ENCODE results near the gene MUC7. TPM values are rescaled to one million over a fixed set of nuclear protein-coding genes. Genes with fewer than 3 reads are reported as not detected.
"Not testable (repeated sequence)": the region's sequence is repeated elsewhere in the genome, so short reads cannot be mapped to it uniquely, and the experiment has no call there.

Gene MUC7
- total RNA-seq = not detected in 2 replicates

DNA sequence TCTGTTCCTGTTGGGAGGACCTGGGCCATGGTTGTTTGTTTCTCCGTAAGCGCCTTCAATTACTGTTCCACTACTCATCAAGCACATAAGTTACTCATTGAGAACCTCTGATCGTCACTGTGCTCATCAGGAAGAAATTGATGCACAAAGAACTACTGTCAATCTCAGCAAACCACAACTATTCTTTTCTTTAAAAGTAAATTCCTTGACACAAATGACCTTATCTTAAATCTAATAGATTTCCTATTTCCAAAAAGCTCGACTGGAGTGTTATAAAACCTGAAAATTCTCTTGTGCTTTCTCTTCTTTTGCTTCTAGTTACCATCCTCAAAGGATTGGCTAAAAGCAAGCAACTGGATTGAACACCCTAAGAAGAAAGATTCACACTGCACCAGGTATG lies at the start of gene MUC7:
MUC7 (plus strand) TSS at position 301 of the 400 bp plus-strand sequence. CDS start 1,825 bp downstream, outside the sequence.
- H3K4me3 Mint-ChIP-seq (ENCODE audit: low read depth) = no peak within 1 kb of the TSS
- no peaks in the 10 kb centered on the region for H3K4me1 Mint-ChIP-seq (ENCODE audit: low read depth)
- intact Hi-C loops (cut with micrococcal nuclease) = no loop called here
- DNase-seq (ENCODE audit: low spot score) = no peak
- no peaks in the 10 kb centered on the region for H3K27me3 Mint-ChIP-seq (ENCODE audit: low read depth)
- H3K9me3 Mint-ChIP-seq = no peaks in the 10 kb centered on the region
- no peak within 1 kb of the TSS for H3K27ac Mint-ChIP-seq
- H3K36me3 Mint-ChIP-seq (ENCODE audit: low read depth) = no peaks in the 10 kb centered on the region

DNA sequence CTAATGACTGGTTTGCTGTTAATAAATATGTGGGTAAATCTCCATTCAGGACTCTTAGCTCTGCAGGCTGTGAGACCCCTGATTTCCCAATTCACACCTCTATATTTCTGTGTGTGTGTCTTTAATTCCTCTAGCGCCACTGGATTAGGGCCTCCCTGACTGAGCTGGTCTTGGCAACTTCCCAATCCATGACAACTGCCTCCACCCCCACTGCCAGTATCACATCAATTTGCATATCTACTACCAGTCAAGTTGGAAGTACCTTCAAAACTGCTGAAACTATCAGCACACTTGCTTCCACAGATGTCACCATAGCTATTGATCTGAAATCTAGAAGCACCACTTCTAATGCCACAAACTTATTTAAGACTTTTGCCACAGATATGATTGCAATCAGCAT lies 46.7 kb upstream of the MUC7 start:
- intact Hi-C loops (cut with micrococcal nuclease) = no loop called here
- Mint-ChIP-seq H3K27me3 (ENCODE audit: low read depth) (no peaks in the 10 kb centered on the region), H3K4me3 (ENCODE audit: low read depth) (no peak overlapping the region), H3K4me1 (ENCODE audit: low read depth) (no peaks in the 10 kb centered on the region), H3K27ac (no peak overlapping the region), H3K36me3 (ENCODE audit: low read depth) (no peaks in the 10 kb centered on the region), H3K9me3 (no peaks in the 10 kb centered on the region)
- DNase-seq (ENCODE audit: low spot score) = no peak

DNA sequence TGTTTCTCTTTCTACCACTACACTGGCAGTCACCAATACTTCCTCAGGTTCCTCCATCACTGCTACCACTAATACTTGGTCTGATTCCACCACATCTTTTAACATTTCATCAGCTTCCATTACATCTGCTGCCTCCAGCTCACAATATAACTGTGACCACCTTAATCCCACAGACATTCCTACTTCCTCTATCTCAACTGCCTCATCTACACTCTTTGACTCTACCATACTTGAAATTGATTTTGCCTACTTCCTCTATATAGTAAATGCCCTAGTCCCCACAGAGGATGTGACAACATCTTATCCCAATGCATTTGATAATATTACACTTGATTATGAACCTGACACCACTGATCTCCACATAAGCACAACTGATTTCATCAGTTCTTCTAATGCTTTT lies 45.2 kb upstream of the MUC7 start:
- no peaks in the 10 kb centered on the region for H3K27me3 Mint-ChIP-seq (ENCODE audit: low read depth)
- intact Hi-C loops (cut with micrococcal nuclease) = no loop called here
- no peak overlapping the region for H3K4me3 Mint-ChIP-seq (ENCODE audit: low read depth)
- H3K36me3 Mint-ChIP-seq (ENCODE audit: low read depth) = no peaks in the 10 kb centered on the region
- no peaks in the 10 kb centered on the region for H3K9me3 Mint-ChIP-seq
- no peaks in the 10 kb centered on the region for H3K4me1 Mint-ChIP-seq (ENCODE audit: low read depth)
- DNase-seq (ENCODE audit: low spot score) = no peak
- H3K27ac Mint-ChIP-seq = no peak overlapping the region

DNA sequence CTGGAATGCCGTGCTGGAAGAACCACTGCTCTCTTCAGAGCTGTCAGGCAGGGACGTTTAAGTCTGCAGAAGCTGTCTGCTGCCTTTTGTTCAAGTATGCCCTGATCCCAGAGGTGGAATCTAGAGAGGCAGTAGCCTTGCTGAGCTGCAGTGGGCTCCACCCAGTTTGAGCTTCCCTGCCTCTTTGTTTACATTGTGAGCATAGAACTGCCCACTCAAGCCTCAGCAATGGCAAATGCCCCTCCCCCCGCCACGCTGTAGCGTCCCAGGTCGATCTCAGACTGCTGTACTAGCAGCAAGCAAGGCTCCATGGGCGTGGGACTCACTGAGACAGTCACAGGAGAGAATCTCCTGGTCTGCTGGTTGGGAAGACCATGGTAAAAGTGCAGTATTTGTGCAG lies 34.8 kb upstream of the MUC7 start:
- Mint-ChIP-seq H3K9me3 (peaks cover 3% of the 10 kb centered on the region), H3K36me3 (ENCODE audit: low read depth) (no peaks in the 10 kb centered on the region), H3K27ac (no peak overlapping the region), H3K4me3 (ENCODE audit: low read depth) (no peak overlapping the region), H3K4me1 (ENCODE audit: low read depth) (no peaks in the 10 kb centered on the region), H3K27me3 (ENCODE audit: low read depth) (no peaks in the 10 kb centered on the region)
- DNase-seq (ENCODE audit: low spot score) = no peak
- intact Hi-C loops (cut with micrococcal nuclease) = no loop called here

DNA sequence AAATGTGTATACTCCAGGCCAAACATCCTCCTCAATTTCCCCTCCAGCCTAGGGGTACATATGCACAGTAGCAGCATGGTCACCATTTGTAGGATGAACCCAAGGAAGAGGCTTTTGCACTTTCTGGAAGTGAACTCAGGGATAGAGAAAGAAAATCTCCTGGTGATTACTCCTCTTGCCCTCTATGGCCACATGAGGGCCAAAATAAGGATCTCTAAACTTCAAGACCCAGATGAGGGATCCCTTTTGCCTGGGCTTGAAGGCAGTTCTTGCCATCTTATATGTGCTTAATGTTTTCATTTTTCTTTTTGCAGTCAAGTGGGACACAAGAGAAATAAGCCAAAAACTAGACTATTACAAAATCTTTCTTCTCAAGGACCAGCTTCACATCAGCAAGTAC lies 29.5 kb upstream of the MUC7 start:
- no peak for DNase-seq (ENCODE audit: low spot score)
- Mint-ChIP-seq H3K4me3 (ENCODE audit: low read depth) (no peak overlapping the region), H3K36me3 (ENCODE audit: low read depth) (no peaks in the 10 kb centered on the region), H3K4me1 (ENCODE audit: low read depth) (no peaks in the 10 kb centered on the region), H3K27me3 (ENCODE audit: low read depth) (no peaks in the 10 kb centered on the region), H3K9me3 (no peaks in the 10 kb centered on the region), H3K27ac (no peak overlapping the region)
- intact Hi-C loops (cut with micrococcal nuclease) = no loop called here

DNA sequence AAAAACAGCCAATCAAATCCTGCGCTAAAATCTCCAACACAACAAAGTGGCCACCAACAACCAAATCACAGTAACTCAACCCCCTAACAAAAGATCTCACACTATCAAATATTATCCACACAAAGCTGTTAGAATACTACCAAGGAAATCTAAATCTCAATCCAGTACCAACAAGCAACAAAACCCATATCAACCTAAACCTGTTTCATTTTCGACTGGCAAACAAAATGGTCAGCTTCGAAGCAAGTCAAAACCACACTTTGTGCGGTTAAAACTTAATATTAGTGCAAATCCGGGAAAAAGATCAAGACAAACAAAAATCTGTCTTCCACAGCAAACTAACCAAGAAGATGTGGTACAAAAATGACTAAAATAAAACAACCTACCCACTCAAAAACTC lies 28.7 kb upstream of the MUC7 start:
- DNase-seq (ENCODE audit: low spot score) = no peak
- intact Hi-C loops (cut with micrococcal nuclease) = no loop called here
- Mint-ChIP-seq H3K27ac (no peak overlapping the region), H3K4me1 (ENCODE audit: low read depth) (no peaks in the 10 kb centered on the region), H3K36me3 (ENCODE audit: low read depth) (no peaks in the 10 kb centered on the region), H3K4me3 (ENCODE audit: low read depth) (no peak overlapping the region), H3K27me3 (ENCODE audit: low read depth) (no peaks in the 10 kb centered on the region), H3K9me3 (no peaks in the 10 kb centered on the region)

DNA sequence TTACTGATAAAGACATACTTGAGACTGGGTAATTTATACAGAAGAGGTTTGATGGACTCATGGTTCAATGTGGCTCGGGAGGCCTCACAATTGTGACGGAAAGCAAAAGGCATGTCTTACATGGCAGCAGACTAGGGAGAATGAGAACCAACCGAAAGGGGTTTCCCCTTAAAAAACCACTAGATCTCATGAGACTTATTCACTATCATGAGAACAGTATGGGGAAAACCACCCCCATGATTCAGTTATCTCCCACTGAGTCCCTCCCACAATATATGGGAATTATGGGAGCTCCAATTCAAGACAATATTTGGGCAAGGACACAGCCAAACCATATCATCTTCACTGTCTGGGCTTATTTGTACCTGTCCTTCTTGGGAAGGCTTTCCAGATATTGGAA lies 22.8 kb upstream of the MUC7 start:
- H3K9me3 Mint-ChIP-seq = no peaks in the 10 kb centered on the region
- no peaks in the 10 kb centered on the region for H3K4me1 Mint-ChIP-seq (ENCODE audit: low read depth)
- no peak for DNase-seq (ENCODE audit: low spot score)
- H3K27ac Mint-ChIP-seq = no peak overlapping the region
- intact Hi-C loops (cut with micrococcal nuclease) = no loop called here
- H3K27me3 Mint-ChIP-seq (ENCODE audit: low read depth) = no peaks in the 10 kb centered on the region
- no peak overlapping the region for H3K4me3 Mint-ChIP-seq (ENCODE audit: low read depth)
- no peaks in the 10 kb centered on the region for H3K36me3 Mint-ChIP-seq (ENCODE audit: low read depth)

DNA sequence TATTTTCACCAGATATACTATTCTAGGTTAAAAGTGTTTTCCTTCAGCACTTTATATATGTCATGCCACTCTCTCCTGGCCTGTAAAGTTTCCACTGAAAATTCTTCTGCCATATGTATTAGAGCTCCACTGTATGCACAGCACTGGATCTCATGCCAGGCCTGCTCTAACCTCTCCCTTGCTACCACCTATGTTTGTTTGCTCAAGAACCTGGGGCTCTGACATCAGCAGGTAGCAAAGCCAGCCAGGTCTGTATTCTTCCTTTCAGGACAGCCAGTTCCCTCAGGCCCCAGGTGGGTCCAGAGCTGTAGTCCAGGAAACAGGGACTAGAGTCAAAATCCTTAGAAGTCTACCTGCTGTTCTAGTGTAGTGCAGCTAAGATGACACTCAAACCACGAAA lies 19.1 kb upstream of the MUC7 start:
- H3K9me3 Mint-ChIP-seq = no peaks in the 10 kb centered on the region
- H3K4me1 Mint-ChIP-seq (ENCODE audit: low read depth) = no peaks in the 10 kb centered on the region
- no peaks in the 10 kb centered on the region for H3K27me3 Mint-ChIP-seq (ENCODE audit: low read depth)
- H3K27ac Mint-ChIP-seq = no peak overlapping the region
- no peak overlapping the region for H3K4me3 Mint-ChIP-seq (ENCODE audit: low read depth)
- intact Hi-C loops (cut with micrococcal nuclease) = no loop called here
- no peaks in the 10 kb centered on the region for H3K36me3 Mint-ChIP-seq (ENCODE audit: low read depth)
- DNase-seq (ENCODE audit: low spot score) = no peak

DNA sequence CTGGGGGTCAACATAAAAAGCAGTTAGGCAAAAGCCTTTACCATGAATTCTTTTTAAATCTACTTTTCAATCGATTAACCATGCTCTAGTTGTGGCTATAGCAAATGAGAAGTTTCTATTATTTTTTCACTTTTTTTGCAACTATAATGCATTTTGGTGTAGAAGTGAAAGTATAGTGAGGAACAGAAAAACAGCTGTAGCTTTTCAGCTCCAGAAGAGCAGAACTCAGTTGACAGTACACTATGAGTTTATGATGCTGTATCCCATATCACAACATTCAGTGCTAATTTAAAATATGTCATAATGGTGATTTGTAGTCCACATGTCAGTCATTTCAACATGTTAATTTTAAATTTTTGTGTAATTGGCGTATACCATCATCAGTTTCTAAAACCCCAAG lies 8.7 kb upstream of the MUC7 start:
- no peaks in the 10 kb centered on the region for H3K36me3 Mint-ChIP-seq (ENCODE audit: low read depth)
- no peak overlapping the region for H3K27ac Mint-ChIP-seq
- no peak overlapping the region for H3K4me3 Mint-ChIP-seq (ENCODE audit: low read depth)
- DNase-seq (ENCODE audit: low spot score) = no peak
- H3K27me3 Mint-ChIP-seq (ENCODE audit: low read depth) = no peaks in the 10 kb centered on the region
- intact Hi-C loops (cut with micrococcal nuclease) = no loop called here
- H3K9me3 Mint-ChIP-seq = no peaks in the 10 kb centered on the region
- no peaks in the 10 kb centered on the region for H3K4me1 Mint-ChIP-seq (ENCODE audit: low read depth)

DNA sequence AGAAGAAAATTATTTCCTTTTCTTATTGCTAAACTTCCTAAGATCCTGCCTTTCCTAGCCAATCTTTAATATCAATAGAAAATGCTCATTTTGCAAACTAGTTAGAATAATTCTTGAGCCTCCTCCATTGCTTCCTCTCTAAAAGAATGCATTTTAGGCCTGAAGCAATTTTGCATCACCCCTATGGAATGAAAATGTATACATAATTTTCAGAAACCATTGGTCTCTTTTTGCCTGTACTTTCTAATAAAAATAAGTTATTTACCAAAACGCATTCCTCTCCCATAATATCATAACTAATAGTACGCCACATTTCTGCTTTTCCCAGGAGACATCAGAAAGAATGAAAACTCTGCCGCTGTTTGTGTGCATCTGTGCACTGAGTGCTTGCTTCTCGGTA lies 1.7 kb downstream of the MUC7 start:
- no peaks in the 10 kb centered on the region for H3K36me3 Mint-ChIP-seq (ENCODE audit: low read depth)
- no peak overlapping the region for H3K27ac Mint-ChIP-seq
- H3K9me3 Mint-ChIP-seq = no peaks in the 10 kb centered on the region
- DNase-seq (ENCODE audit: low spot score) = no peak
- H3K27me3 Mint-ChIP-seq (ENCODE audit: low read depth) = no peaks in the 10 kb centered on the region
- no peaks in the 10 kb centered on the region for H3K4me1 Mint-ChIP-seq (ENCODE audit: low read depth)
- intact Hi-C loops (cut with micrococcal nuclease) = no loop called here
- H3K4me3 Mint-ChIP-seq (ENCODE audit: low read depth) = no peak overlapping the region

DNA sequence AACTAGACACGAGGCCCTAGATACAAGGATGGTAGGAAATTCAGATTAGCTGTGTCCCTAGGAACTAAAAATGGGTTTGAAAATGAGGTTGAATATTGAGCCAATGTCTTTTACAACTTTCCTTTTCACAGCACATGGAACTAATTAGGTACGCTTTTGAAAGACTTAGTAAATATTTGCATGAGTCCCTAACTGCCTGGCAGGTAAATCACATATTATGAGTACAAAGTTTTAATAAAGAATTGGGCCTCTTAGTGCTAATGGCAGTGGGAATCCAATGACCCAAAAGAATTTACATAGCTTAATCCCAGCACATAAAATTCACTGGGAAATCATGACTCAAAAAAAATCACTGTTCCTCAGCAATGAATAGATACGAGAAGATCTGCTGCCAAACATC lies 16.8 kb downstream of the MUC7 start:
- Mint-ChIP-seq H3K4me1 (ENCODE audit: low read depth) (no peaks in the 10 kb centered on the region), H3K4me3 (ENCODE audit: low read depth) (no peak overlapping the region), H3K27me3 (ENCODE audit: low read depth) (peaks cover 2% of the 10 kb centered on the region), H3K27ac (no peak overlapping the region), H3K9me3 (no peaks in the 10 kb centered on the region), H3K36me3 (ENCODE audit: low read depth) (no peaks in the 10 kb centered on the region)
- no peak for DNase-seq (ENCODE audit: low spot score)
- intact Hi-C loops (cut with micrococcal nuclease) = no loop called here

DNA sequence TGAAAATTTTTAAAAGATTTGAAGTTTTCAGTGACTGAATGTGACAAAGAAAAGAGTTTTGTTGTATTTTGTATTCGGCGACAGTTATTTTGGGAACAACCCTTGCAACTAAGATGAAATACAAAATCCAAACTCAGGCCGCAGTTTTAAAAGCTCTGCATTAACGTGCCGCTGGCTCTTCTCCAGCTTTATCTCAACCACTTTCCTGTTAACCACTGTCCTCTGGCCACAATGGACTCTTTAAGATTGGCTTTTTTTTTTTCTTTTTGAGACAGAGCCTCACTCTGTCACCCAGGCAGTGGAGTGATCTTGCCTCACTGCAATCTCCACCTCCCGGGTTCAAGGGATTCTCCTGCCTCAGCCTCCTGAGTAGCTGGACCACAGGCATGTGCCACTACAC lies 24.2 kb downstream of the MUC7 start:
- Mint-ChIP-seq H3K27me3 (ENCODE audit: low read depth) (peaks cover 2% of the 10 kb centered on the region), H3K4me3 (ENCODE audit: low read depth) (no peak overlapping the region), H3K27ac (no peak overlapping the region), H3K4me1 (ENCODE audit: low read depth) (no peaks in the 10 kb centered on the region), H3K9me3 (no peaks in the 10 kb centered on the region), H3K36me3 (ENCODE audit: low read depth) (no peaks in the 10 kb centered on the region)
- no peak for DNase-seq (ENCODE audit: low spot score)
- intact Hi-C loops (cut with micrococcal nuclease) = no loop called here

DNA sequence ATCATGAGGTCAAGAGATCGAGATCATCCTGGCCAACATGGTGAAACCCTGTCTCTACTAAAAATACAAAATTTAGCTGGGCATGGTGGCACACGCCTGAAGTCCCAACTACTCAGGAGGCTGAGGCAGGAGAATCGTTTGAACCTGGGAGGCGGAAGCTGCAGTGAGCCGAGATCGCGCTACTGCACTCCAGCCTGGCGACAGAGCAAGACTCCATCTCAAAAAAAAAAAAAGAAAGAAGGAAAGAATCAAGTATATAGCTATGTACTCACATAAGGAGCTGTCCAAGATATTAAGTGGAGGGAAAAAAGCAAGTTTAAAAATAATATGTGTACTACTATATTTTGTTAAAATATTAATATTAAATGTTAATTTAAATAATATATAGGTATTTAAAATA lies 29.8 kb downstream of the MUC7 start:
- DNase-seq (ENCODE audit: low spot score); H3K27me3 Mint-ChIP-seq (ENCODE audit: low read depth); H3K4me1 Mint-ChIP-seq (ENCODE audit: low read depth); H3K36me3 Mint-ChIP-seq (ENCODE audit: low read depth); H3K27ac Mint-ChIP-seq; H3K9me3 Mint-ChIP-seq; H3K4me3 Mint-ChIP-seq (ENCODE audit: low read depth); intact Hi-C loops (cut with micrococcal nuclease): not testable (repeated sequence)

DNA sequence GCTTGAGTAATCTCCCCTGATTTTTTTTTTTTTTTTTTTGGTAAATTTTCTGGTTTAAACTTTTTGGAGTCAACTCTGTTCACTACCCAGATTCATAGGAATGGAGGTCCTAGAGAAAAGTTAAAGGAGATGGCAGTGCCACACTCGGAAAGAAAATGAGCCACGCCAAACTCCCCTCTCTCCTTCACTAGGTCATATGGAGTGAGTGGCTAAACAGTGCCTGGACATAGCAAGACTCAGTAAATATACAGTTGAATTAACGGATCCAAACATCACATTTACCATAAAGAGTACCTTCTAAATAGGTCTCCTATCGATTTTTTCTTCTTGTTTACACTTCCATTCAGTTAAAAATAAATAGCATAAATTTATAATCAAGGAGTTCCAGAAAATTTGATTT lies 32.7 kb downstream of the MUC7 start:
- H3K36me3 Mint-ChIP-seq (ENCODE audit: low read depth) = no peaks in the 10 kb centered on the region

More for the DNA sequence above, 32.7 kb downstream of the MUC7 start:
- Mint-ChIP-seq H3K4me3 (ENCODE audit: low read depth) (no peak overlapping the region), H3K4me1 (ENCODE audit: low read depth) (no peaks in the 10 kb centered on the region), H3K9me3 (no peaks in the 10 kb centered on the region), H3K27ac (no peak overlapping the region), H3K27me3 (ENCODE audit: low read depth) (no peaks in the 10 kb centered on the region)
- intact Hi-C loops (cut with micrococcal nuclease) = loop anchor here (2.0 kb wide), 1 partner anchor 816 kb away; no protein-coding TSS in a partner anchor
- no peak for DNase-seq (ENCODE audit: low spot score)

All from activated T-helper 2 cell treated with anti-CD3 and anti-CD28 coated beads, Interferon-gamma antibody, Interleukin-2, Interleukin-4, amounts not matched to agents 10 μg/mL and 5 μg/mL and 100 μg/mL, durations not matched to agents 14 hours and 24 hours and 36 hours (primary cell).